ENCODE measurements around the gene PLEKHG7. TPM values are rescaled to one million over a fixed set of nuclear protein-coding genes. Genes with fewer than 3 reads are reported as not detected.

The PLEKHG7 gene
- total and polyA plus RNA-seq, 2 of the 8 experiments (the other 6 are each of a cell fraction or from before 2014, with no cell fraction given) = not detected

DNA sequence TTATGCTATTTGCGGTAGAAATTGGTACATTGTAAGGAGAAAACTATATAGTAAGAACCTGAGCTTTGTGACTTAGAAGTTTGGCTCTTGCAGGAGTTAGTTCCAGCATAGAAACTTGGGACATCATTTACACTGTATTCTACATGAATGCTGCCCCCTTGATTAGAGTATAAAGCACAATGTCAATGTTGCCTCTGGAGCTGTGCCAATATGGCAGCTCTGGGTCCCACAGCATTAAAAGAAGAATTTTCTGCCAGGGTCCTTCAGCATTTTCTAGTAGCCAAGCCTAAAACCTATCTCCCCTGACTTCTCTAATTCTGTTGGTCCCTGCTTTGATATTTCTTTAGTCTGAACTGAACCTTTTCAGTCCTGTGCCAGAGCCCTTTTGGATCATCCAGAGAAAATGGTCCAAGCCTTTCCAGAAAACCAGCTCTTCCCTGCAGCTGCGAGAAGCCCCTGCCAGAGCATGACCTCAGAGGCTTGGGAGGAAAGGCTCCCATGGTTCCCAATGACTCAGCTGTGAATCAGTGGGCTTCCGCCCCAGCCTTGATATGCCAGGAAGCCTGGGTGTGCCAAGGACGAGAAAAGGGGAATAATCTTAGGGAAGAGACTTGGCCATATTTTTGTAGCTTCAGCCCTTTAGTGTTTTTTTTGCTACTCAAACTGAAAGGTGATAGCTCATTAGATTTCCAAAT, 43.2 kb downstream of the PLEKHG7 start:
- no peak overlapping the region for H3K56ac ChIP-seq (replicated peaks; ENCODE audit: insufficient read length, low read depth, low read length)
- H4K20me1 ChIP-seq (replicated peaks in 1 of 2; ENCODE audit: control insufficient read depth in 1 of 2, insufficient read depth in 2 of 2, low read length in 2 of 2) = no peaks in the 10 kb centered on the region
- no peak overlapping the region for H3K9ac ChIP-seq (replicated peaks in 1 of 4; ENCODE audit: extremely low read depth in 1 of 4, low read depth in 3 of 4, low read length in 3 of 4)
- no peak overlapping the region for H2BK15ac ChIP-seq (ENCODE audit: low read length)
- no peak overlapping the region for H3K4me2 ChIP-seq (ENCODE audit: insufficient read depth in 1 of 2, low read depth in 2 of 2, low read length in 2 of 2)
- no peaks in the 10 kb centered on the region for H3K79me2 ChIP-seq (ENCODE audit: control insufficient read depth in 1 of 2, insufficient read depth in 2 of 2, low read length in 2 of 2)
- H4K8ac ChIP-seq (ENCODE audit: extremely low read depth, insufficient read depth, low read length) = no peak overlapping the region
- FAIRE-seq = no peak
- H2BK5ac ChIP-seq (ENCODE audit: low read depth, low read length) = no peak overlapping the region
- no peaks in the 10 kb centered on the region for H3K36me3 ChIP-seq (ENCODE audit: control insufficient read depth in 2 of 4, insufficient read depth in 4 of 4, low read length in 3 of 4)
- H3K27ac ChIP-seq (ENCODE audit: low read depth, low read length) = no peak overlapping the region
- ChIA-PET POLR2A (ENCODE audit: partially characterized antibody) (no interaction called here), CTCF (ENCODE audit: partially characterized antibody) (interaction anchor here (0.8 to 1.4 kb wide), 3 partner anchors 10 to 29 kb away, joined by 3 to 4 read pairs (median 4); no protein-coding TSS in a partner anchor)
- no peak overlapping the region for H2AFZ ChIP-seq (ENCODE audit: low read length)
- no peak overlapping the region for H3K18ac ChIP-seq (ENCODE audit: extremely low read depth, low read length)
- no peak overlapping the region for H3K23ac ChIP-seq (ENCODE audit: insufficient read length)
- WGBS, 2 experiments (ENCODE audit: extremely low coverage in 1 of 2, insufficient coverage in 1 of 2, insufficient read length in 1 of 2, insufficient replicate concordance in 2 of 2, low coverage in 1 of 2, low lambda C conversion rate in 2 of 2, missing lambda C conversion rate in 1 of 2) = 91% methylated on average over 4 of the region's 4 CpGs; no CpG with 5 or more reads in 1 of the 2 experiments
- no peaks in the 10 kb centered on the region for H3K27me3 ChIP-seq (replicated peaks in 1 of 4; ENCODE audit: control insufficient read depth in 3 of 4, extremely low read depth in 1 of 4, insufficient read depth in 3 of 4, low read length in 3 of 4)
- no peak overlapping the region for H2AK5ac ChIP-seq (ENCODE audit: low read depth, low read length)
- no peak for DNase-seq (ENCODE audit: low read depth in 1 of 2, low spot score in 2 of 2)
- H4K5ac ChIP-seq (ENCODE audit: insufficient read length, low read depth, low read length) = no peak overlapping the region
- H4K91ac ChIP-seq (replicated peaks; ENCODE audit: insufficient read length, low read length) = no peak overlapping the region
- H2BK120ac ChIP-seq (replicated peaks; ENCODE audit: low read depth, low read length) = no peak overlapping the region
- no peak overlapping the region for H3K4ac ChIP-seq (replicated peaks; ENCODE audit: insufficient read length, low read depth, low read length)
- H3K9me3 ChIP-seq (ENCODE audit: insufficient read depth in 2 of 2, low read depth in 1 of 2, low read length in 1 of 2) = no peaks in the 10 kb centered on the region
- H3K4me1 ChIP-seq (replicated peaks in 1 of 4; ENCODE audit: control insufficient read depth in 3 of 4, insufficient read depth in 4 of 4, low read length in 3 of 4) = no peaks in the 10 kb centered on the region
- H3K14ac ChIP-seq (ENCODE audit: insufficient read length) = no peak overlapping the region
- H3K4me3 ChIP-seq (ENCODE audit: extremely low read depth in 1 of 4, insufficient read depth in 2 of 4, low read depth in 3 of 4, low read length in 4 of 4) = no peak overlapping the region
- H2BK20ac ChIP-seq (ENCODE audit: low read length) = no peak overlapping the region
- no peak overlapping the region for H2BK12ac ChIP-seq (ENCODE audit: low read depth, low read length)
- no peaks in the 10 kb centered on the region for H3K23me2 ChIP-seq (ENCODE audit: low read depth, low read length)
- H3K79me1 ChIP-seq (ENCODE audit: low read depth, low read length) = no peaks in the 10 kb centered on the region
- TF ChIP-seq SP4 (IDR thresholded peaks at IDR 0.05; ENCODE audit: low read length) (no peak), RFX5 (IDR thresholded peaks at IDR 0.05; ENCODE audit: borderline replicate concordance, low read depth, low read length) (no peak), BACH1 (IDR thresholded peaks at IDR 0.05; ENCODE audit: low read length) (no peak), JUN (IDR thresholded peaks at IDR 0.05; ENCODE audit: low read depth, low read length) (no peak), CHD1 (IDR thresholded peaks at IDR 0.05; ENCODE audit: low read depth, low read length) (no peak), SP1 (IDR thresholded peaks at IDR 0.05; ENCODE audit: low read depth, low read length) (no peak), CHD2 (IDR thresholded peaks at IDR 0.05; ENCODE audit: low read length) (no peak), CTCF (IDR thresholded peaks at IDR 0.05; ENCODE audit: control extremely low read depth in 1 of 3, insufficient read depth in 1 of 3, low read depth in 1 of 3, low read length in 3 of 3) (no peak), GABPA (IDR thresholded peaks at IDR 0.05; ENCODE audit: borderline replicate concordance, insufficient read depth, low read length) (no peak), ASH2L (IDR thresholded peaks at IDR 0.05; ENCODE audit: low read length) (no peak), KDM4A (IDR thresholded peaks at IDR 0.05; ENCODE audit: low read depth, low read length, severe bottlenecking) (no peak), SP2 (IDR thresholded peaks at IDR 0.05; ENCODE audit: low read length) (no peak)

All from H1 (cell line).